H9 (cell line): ENCODE measurements around the gene PCYT1A. TPM values are rescaled to one million over a fixed set of nuclear protein-coding genes. Genes with fewer than 3 reads are reported as not detected.
A peak's percentile ranks its signal among the peaks of the same experiment; 100 is the strongest.

Experiments used
- DNase-seq: peaks from one replicate; pipeline ENCODE4 v3.0.0-alpha.2; 2017
- H2AFZ ChIP-seq: one replicate; pipeline ENCODE4 v1.6.1; 2013; ENCODE audit warnings: mild to moderate bottlenecking, low read length, control low read depth, moderate library complexity
- H2AK5ac ChIP-seq: 2 replicates; pipeline ENCODE4 v1.6.1; 2013; ENCODE audit warnings: low read length, control low read depth, mixed read lengths; ENCODE audit not compliant: insufficient read length
- H2BK120ac ChIP-seq: one replicate; pipeline ENCODE4 v1.6.1; 2013; ENCODE audit warnings: low read depth, mild to moderate bottlenecking, low read length, control low read depth, inconsistent platforms; ENCODE audit not compliant: poor library complexity, severe bottlenecking
- H2BK12ac ChIP-seq: 2 replicates; pipeline ENCODE4 v1.6.1; 2013; ENCODE audit warnings: low read length, control low read depth, mixed read lengths, low read depth; ENCODE audit not compliant: insufficient read length
- H2BK15ac ChIP-seq: 2 replicates; pipeline ENCODE4 v1.6.1; 2013; ENCODE audit warnings: low read depth, low read length, control low read depth
- H2BK20ac ChIP-seq: one replicate; pipeline ENCODE4 v1.6.1; 2013; ENCODE audit warnings: low read depth, mild to moderate bottlenecking, low read length, control low read depth, inconsistent platforms; ENCODE audit not compliant: poor library complexity, severe bottlenecking
- H2BK5ac ChIP-seq: 2 replicates; pipeline ENCODE4 v1.6.1; 2013; ENCODE audit warnings: low read length, control low read depth, mixed read lengths; ENCODE audit not compliant: insufficient read length
- H3K14ac ChIP-seq: 2 replicates; pipeline ENCODE4 v1.6.1; 2013; ENCODE audit warnings: low read length, control low read depth; ENCODE audit not compliant: insufficient read depth
- H3K18ac ChIP-seq: 2 replicates; pipeline ENCODE4 v1.6.1; 2013; ENCODE audit warnings: low read depth, mild to moderate bottlenecking, mixed read lengths, low read length, control low read depth; ENCODE audit not compliant: insufficient read length
- H3K23ac ChIP-seq: 2 replicates; pipeline ENCODE4 v1.6.1; 2013; ENCODE audit warnings: low read length, control low read depth, mixed read lengths, low read depth; ENCODE audit not compliant: insufficient read length
- H3K23me2 ChIP-seq: 2 replicates; pipeline ENCODE4 v1.6.1; 2013; ENCODE audit warnings: low read depth, mild to moderate bottlenecking, mixed read lengths, low read length, control low read depth; ENCODE audit not compliant: insufficient read length, poor library complexity, severe bottlenecking
- H3K27ac ChIP-seq: 2 replicates; pipeline ENCODE4 v1.5.1; 2013; ENCODE audit warnings: low read length, control low read depth, mixed read lengths, low read depth; ENCODE audit not compliant: insufficient read length
- H3K27me3 ChIP-seq: 2 replicates; pipeline ENCODE4 v1.6.1; 2013; ENCODE audit warnings: low read length, control low read depth, inconsistent platforms; ENCODE audit not compliant: insufficient read depth
- H3K4ac ChIP-seq: 2 replicates; pipeline ENCODE4 v1.6.1; 2013; ENCODE audit warnings: low read depth, mild to moderate bottlenecking, control low read depth, inconsistent platforms, low read length, moderate library complexity
- H3K4me1 ChIP-seq: 2 replicates; pipeline ENCODE4 v1.6.1; 2013; ENCODE audit warnings: low read length, control low read depth, inconsistent platforms; ENCODE audit not compliant: insufficient read depth
- H3K4me2 ChIP-seq: 2 replicates; pipeline ENCODE4 v1.6.1; 2013; ENCODE audit warnings: low read length, control low read depth, mixed read lengths; ENCODE audit not compliant: insufficient read length, insufficient read depth
- H3K56ac ChIP-seq: 2 replicates; pipeline ENCODE4 v1.6.1; 2013; ENCODE audit warnings: low read depth, mild to moderate bottlenecking, mixed read lengths, low read length, control low read depth; ENCODE audit not compliant: insufficient read length
- H3K79me1 ChIP-seq: 2 replicates; pipeline ENCODE4 v1.6.1; 2013; ENCODE audit warnings: low read depth, mild to moderate bottlenecking, moderate library complexity, low read length, control low read depth, inconsistent platforms; ENCODE audit not compliant: insufficient read depth, poor library complexity, severe bottlenecking
- H3K79me2 ChIP-seq: 2 replicates; pipeline ENCODE4 v1.6.1; 2013; ENCODE audit warnings: low read length, control low read depth, inconsistent platforms; ENCODE audit not compliant: insufficient read depth
- H3K9ac ChIP-seq: 2 replicates; pipeline ENCODE4 v1.6.1; 2013; ENCODE audit warnings: low read length, control low read depth, mixed read lengths; ENCODE audit not compliant: insufficient read length; ENCODE audit errors: extremely low read depth
- H3K9me3 ChIP-seq: one replicate; pipeline ENCODE4 v1.6.1; 2013; ENCODE audit warnings: low read depth, low read length, inconsistent platforms; ENCODE audit not compliant: control insufficient read depth
- H3T11ph ChIP-seq: one replicate; pipeline ENCODE4 v1.6.1; 2013; ENCODE audit warnings: mild to moderate bottlenecking, low read length, control low read depth, inconsistent platforms
- H4K20me1 ChIP-seq: one replicate; pipeline ENCODE4 v1.6.1; 2013; ENCODE audit not compliant: control insufficient read depth, insufficient read length, insufficient read depth
- H4K5ac ChIP-seq: 2 replicates; pipeline ENCODE4 v1.6.1; 2013; ENCODE audit warnings: low read depth, mild to moderate bottlenecking, mixed read lengths, low read length, control low read depth; ENCODE audit not compliant: insufficient read length
- H4K8ac ChIP-seq: replicated peaks from 2 replicates; pipeline ENCODE4 v1.6.1; 2013; ENCODE audit warnings: low read length, control low read depth, mixed read lengths, low read depth; ENCODE audit not compliant: insufficient read length
- H4K91ac ChIP-seq: 2 replicates; pipeline ENCODE4 v1.6.1; 2013; ENCODE audit warnings: low read depth, mild to moderate bottlenecking, moderate library complexity, mixed read lengths, low read length, control low read depth; ENCODE audit not compliant: insufficient read length
- H3K27ac Mint-ChIP-seq, 3 experiments: 2 replicates in 2 of 3; 3 replicates in 1 of 3; pipeline ENCODE4 v1.8.0; 2020 to 2021; ENCODE audit warnings: mixed read lengths in 3 of 3, mild to moderate bottlenecking in 1 of 3, moderate library complexity in 1 of 3
- H3K27me3 Mint-ChIP-seq: 2 replicates; pipeline ENCODE4 v1.8.0; 2021; ENCODE audit warnings: low read depth, mild to moderate bottlenecking, moderate library complexity, mixed read lengths
- H3K36me3 Mint-ChIP-seq, 3 experiments: 2 replicates in 2 of 3; 3 replicates in 1 of 3; pipeline ENCODE4 v1.8.0; 2020 to 2021; ENCODE audit warnings: low read depth in 3 of 3, mixed read lengths in 3 of 3; ENCODE audit not compliant: insufficient read depth in 1 of 3
- H3K4me1 Mint-ChIP-seq, 2 experiments: 2 replicates each; pipeline ENCODE4 v1.8.0; 2020; ENCODE audit warnings: mixed read lengths in 2 of 2
- H3K4me3 Mint-ChIP-seq, 2 experiments: 2 replicates in 1 of 2; 3 replicates in 1 of 2; pipeline ENCODE4 v1.8.0; 2020 to 2021; ENCODE audit warnings: mild to moderate bottlenecking in 2 of 2, mixed read lengths in 2 of 2, moderate library complexity in 1 of 2
- H3K9me3 Mint-ChIP-seq, 2 experiments: 2 replicates in 1 of 2; 3 replicates in 1 of 2; pipeline ENCODE4 v1.8.0; 2020; ENCODE audit warnings: mild to moderate bottlenecking in 2 of 2, mixed read lengths in 2 of 2, moderate library complexity in 1 of 2
- CTCF ChIP-seq: fragments of 200-600 bp; sonication (generic); conservative IDR thresholded peaks from 3 replicates; pipeline ENCODE4 v1.8.0; 2021; ENCODE audit warnings: antibody characterized with exemption, mild to moderate bottlenecking
- WGBS: extraction: QIAGEN DNeasy Blood & Tissue Kit; methylation state at CpG from one replicate; pipeline ENCODE4 v1.1.7; 2013; ENCODE audit warnings: missing lambda C conversion rate, low lambda C conversion rate, mixed read lengths; ENCODE audit not compliant: insufficient read length; ENCODE audit errors: extremely low coverage; 5-methylcytosine and 5-hydroxymethylcytosine counted together
- total RNA-seq: library from RNA; stranded (reverse); gene quantifications from 2 replicates; pipeline ENCODE4 v1.2.1, GENCODE V29; 2021

PCYT1A gene
- total RNA-seq, 1 experiment from 2014 or later: 31.6 TPM

GRCh38 chr3:196207159-196207832, 80.2 kb downstream of the PCYT1A start:
- no peaks in the 10 kb centered on the region for H4K20me1 ChIP-seq
- Mint-ChIP-seq H3K36me3 (peaks cover 0 to 4% (median 2%) of the 10 kb centered on the region in 3 experiments; a peak in 2 of 7 replicates), H3K4me3 (peak overlapping the region; percentile 67 to 83), H3K27me3 (peaks cover 22% of the 10 kb centered on the region), H3K27ac (no peak overlapping the region), H3K4me1 (peaks cover 0 to 21% of the 10 kb centered on the region in 2 experiments; a peak in 3 of 4 replicates), H3K9me3 (peaks cover 0 to 2% of the 10 kb centered on the region in 2 experiments; a peak in 1 of 5 replicates)
- H4K5ac ChIP-seq: no peak overlapping the region
- H3T11ph ChIP-seq: no peak overlapping the region
- DNase-seq: no peak
- no peak overlapping the region for H2BK120ac ChIP-seq
- no peak overlapping the region for H3K23ac ChIP-seq
- no peak overlapping the region for H3K9ac ChIP-seq
- H4K91ac ChIP-seq: no peak overlapping the region
- no peak overlapping the region for H3K27ac ChIP-seq
- no peak for TF ChIP-seq CTCF
- H2BK5ac ChIP-seq: no peak overlapping the region
- H2AFZ ChIP-seq: no peak overlapping the region
- H3K79me2 ChIP-seq: no peaks in the 10 kb centered on the region
- H2BK12ac ChIP-seq: no peak overlapping the region
- no peak overlapping the region; the same call in 1 of the 2 replicates for H3K14ac ChIP-seq
- H3K9me3 ChIP-seq: no peaks in the 10 kb centered on the region
- no peak overlapping the region for H3K4ac ChIP-seq
- H3K27me3 ChIP-seq: no peaks in the 10 kb centered on the region; the same call in 1 of the 2 replicates
- H2BK15ac ChIP-seq: no peak overlapping the region
- peak overlapping the region; percentile 78 for H3K4me2 ChIP-seq
- no peak overlapping the region for H4K8ac ChIP-seq
- no peak overlapping the region for H3K56ac ChIP-seq
- H3K4me1 ChIP-seq: no peaks in the 10 kb centered on the region
- no peak overlapping the region for H3K18ac ChIP-seq
- no CpG with 5 or more reads among the region's 70 CpGs for WGBS
- H3K79me1 ChIP-seq: no peaks in the 10 kb centered on the region
- H2AK5ac ChIP-seq: no peak overlapping the region
- H3K23me2 ChIP-seq: peaks cover 8% of the 10 kb centered on the region
- no peak overlapping the region for H2BK20ac ChIP-seq
